Measurements from ENCODE around the gene ZNF624.

DNA sequence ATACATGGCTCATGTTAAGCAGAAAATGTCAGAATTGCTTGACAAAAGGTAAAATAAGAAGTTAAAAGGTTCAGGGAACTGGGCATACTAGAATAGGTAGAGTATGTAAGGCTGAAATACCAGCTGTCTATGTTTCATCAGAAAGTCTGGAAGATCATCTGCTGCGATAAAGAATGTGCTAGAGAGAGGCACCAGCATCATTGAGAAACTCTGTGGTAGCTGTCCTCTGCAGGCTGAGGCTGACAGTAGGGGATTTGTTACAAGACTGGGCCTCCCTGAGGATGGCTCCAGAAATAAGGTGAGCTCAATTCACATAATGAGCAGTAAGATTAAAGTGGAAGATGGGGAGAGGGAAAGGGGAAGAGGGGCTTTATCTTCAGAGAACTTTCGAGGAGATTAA, 80.2 kb downstream of the ZNF624 start:
- TF ChIP-seq EZH2 (IDR thresholded peaks at IDR 0.05; ENCODE audit: low read depth, unreplicated experiment) (no peak), POLR2AphosphoS5 (IDR thresholded peaks at IDR 0.05; ENCODE audit: low read depth) (no peak), CREB1 (CRISPR knock-in tag; IDR thresholded peaks at IDR 0.05; ENCODE audit: low read depth) (no peak)
- TF ChIP-seq, protein P1, sequence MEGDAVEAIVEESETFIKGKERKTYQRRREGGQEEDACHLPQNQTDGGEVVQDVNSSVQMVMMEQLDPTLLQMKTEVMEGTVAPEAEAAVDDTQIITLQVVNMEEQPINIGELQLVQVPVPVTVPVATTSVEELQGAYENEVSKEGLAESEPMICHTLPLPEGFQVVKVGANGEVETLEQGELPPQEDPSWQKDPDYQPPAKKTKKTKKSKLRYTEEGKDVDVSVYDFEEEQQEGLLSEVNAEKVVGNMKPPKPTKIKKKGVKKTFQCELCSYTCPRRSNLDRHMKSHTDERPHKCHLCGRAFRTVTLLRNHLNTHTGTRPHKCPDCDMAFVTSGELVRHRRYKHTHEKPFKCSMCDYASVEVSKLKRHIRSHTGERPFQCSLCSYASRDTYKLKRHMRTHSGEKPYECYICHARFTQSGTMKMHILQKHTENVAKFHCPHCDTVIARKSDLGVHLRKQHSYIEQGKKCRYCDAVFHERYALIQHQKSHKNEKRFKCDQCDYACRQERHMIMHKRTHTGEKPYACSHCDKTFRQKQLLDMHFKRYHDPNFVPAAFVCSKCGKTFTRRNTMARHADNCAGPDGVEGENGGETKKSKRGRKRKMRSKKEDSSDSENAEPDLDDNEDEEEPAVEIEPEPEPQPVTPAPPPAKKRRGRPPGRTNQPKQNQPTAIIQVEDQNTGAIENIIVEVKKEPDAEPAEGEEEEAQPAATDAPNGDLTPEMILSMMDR (conservative IDR thresholded peaks at IDR 0.05; ENCODE audit: low read depth in 2 of 2), result no peak
